CD4-positive, alpha-beta T cell treated with Interleukin-21 for 1 hour (primary cell): ENCODE measurements around the gene ZNF84.

Experiments used
- DNase-seq: peaks from one replicate; pipeline ENCODE4 v3.0.0-alpha.2; 2020

The ZNF84 gene

DNA sequence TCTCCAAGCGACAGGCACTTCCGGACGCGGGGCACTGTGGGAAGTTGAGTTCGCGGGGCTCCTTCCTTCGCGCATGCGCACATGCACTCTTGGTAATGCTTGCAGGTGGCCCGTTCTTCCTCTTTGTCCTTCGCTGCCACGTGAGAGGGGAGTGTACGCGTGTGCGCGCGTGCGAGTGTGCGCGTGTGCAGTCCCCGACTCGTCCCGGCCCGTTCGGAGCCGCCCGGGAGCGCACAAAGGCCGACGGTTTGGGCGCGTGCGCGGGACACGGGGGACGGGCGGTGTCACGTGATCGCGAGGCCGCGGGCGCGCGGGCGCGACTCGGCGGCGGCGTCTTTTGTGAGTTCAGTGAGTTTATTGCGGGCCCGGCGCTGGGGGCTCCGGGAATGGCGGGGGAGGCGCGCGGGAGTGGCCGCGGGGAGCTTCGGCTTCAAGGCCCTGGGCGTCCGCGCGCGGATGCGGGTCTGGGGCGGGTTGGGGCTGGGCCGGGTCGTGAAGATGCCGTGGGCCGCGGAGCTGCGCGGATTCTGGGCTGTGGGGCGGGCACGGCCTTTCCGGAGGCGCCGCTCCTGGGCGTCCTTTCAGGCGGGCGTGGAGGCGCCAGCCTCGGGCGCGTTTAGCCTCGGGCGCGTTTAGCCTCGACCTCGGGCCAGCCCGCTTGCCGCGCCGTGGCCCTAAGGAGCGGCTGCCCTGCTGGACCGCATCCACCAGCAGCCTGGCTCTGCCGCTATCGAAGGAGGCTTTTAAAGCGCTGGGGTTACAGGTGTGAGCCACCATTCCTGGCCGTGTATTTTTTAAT, at the start of gene ZNF84:
ZNF84 (plus strand) TSS at position 303 of the 799 bp plus-strand sequence. CDS start 3,959 bp downstream, outside the sequence.
- DNase-seq, result peak; percentile 97

DNA sequence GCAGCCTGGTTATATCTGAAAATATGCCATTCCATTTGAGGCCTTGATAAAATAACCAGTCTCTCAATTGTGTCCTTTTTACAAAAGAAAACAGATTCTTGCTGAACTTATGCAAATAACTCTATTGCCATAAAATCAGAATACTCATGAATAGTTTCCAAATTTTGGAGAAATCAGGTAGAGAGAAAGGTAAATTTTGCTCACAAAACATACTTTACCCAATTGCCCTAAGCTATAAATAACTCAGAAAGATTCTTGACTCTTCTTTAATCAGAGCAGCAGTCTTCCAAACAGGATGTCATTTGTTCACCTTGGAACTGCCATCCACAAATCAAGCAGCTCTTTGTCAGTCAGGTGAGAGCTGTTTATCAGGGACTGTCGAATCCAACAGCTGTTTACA, 38.6 kb upstream of the ZNF84 start:
- no peak for DNase-seq

DNA sequence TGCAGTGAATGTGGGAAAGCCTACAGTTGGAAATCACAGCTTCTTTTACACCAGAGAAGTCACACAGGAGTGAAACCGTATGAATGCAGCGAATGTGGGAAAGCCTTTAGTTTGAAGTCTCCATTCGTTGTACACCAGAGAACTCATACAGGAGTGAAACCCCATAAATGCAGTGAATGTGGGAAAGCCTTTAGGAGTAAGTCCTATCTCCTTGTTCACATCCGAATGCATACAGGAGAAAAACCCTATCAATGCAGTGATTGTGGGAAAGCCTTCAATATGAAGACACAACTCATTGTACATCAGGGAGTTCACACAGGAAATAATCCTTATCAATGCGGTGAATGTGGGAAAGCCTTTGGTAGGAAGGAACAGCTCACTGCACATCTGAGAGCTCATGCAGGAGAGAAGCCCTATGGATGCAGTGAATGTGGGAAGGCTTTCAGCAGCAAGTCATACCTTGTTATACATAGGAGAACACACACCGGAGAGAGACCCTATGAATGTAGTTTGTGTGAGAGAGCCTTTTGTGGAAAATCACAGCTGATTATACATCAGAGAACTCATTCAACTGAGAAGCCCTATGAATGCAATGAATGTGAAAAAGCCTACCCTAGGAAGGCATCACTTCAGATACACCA, 26.5 kb upstream of the ZNF84 start:
- DNase-seq, result no peak

DNA sequence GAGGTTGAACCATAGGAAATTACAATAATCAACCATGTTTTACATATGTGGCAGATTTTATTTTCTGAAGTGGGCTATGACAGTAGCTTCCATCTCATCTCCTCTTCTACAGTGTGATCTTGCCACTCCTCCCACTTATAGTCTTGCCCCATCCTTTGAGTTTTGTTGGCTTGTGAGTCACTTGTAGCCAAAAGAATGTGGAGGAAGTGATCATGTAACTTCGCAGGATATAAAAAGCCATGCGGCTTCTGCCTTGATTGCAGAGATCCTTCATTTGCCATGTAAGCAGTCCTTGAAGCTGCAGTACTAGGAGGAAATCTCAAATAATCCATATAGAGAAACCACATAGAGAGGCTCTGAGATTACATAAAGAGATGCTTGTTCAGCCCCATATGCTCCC, 13.7 kb upstream of the ZNF84 start:
- DNase-seq, result no peak

GRCh38 chr12:133026996-133027395, 10.3 kb upstream of the ZNF84 start:
- DNase-seq, result no peak

GRCh38 chr12:133038118-133038709, 905 bp downstream of the ZNF84 start:
- no peak for DNase-seq

DNA sequence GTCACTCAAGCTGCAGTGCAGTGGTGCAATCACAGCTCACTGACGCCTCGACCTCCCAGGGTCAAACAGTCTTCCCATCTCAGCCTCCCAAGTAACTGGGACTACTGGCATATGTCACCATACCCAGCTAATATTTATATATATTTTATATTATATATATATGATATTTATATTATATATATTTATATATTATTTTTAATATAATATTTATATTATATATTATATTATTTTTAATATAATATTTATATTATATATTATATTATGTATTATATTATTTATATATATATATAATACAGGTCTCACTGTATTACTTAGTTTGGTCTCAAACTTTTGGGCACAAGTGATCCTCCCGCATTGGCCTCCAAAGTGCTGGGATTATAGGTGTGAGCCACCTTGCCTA, 9.4 kb downstream of the ZNF84 start:
- no peak for DNase-seq

DNA sequence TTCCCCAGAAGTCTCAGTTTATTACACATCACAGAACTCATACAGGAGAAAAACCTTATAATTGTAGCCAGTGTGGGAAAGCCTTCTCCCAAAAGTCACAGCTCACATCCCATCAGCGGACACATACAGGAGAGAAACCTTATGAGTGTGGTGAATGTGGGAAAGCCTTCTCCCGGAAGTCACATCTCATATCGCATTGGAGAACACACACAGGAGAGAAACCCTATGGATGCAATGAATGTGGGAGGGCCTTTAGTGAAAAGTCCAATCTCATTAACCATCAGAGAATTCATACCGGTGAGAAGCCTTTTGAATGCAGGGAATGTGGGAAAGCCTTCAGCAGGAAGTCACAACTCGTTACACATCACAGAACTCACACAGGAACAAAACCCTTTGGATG, 20.1 kb downstream of the ZNF84 start:
- no peak for DNase-seq

DNA sequence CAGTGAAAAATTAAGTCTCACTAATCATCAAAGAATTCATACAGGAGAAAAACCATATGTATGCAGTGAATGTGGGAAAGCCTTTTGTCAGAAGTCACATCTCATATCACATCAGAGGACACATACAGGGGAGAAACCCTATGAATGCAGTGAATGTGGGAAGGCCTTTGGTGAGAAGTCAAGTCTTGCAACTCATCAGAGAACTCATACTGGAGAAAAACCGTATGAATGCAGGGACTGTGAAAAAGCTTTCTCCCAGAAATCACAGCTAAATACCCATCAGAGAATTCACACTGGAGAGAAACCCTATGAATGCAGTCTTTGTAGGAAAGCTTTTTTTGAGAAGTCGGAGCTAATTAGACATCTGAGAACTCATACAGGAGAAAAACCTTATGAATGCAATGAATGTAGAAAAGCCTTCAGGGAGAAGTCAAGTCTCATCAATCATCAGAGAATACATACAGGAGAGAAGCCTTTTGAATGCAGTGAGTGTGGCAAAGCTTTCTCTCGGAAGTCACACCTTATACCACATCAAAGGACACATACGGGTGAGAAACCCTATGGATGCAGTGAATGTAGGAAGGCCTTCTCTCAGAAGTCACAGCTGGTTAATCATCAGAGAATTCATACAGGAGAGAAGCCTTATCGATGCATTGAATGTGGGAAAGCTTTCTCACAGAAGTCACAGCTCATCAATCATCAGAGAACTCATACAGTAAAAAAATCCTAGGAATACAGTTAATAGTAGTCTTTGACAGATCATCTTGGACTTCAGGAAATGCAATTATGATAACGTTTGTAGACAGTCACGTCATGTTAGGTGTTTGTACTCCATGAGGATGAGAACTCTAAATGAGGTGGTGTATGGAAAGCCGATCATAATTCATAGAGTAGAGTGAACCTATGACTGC, 21.1 kb downstream of the ZNF84 start:
- no peak for DNase-seq

- no peak for DNase-seq
These were observed 24.6 kb downstream of the ZNF84 start for GRCh38 chr12:133061954-133062353.

GRCh38 chr12:133063556-133063955, 26.2 kb downstream of the ZNF84 start:
- no peak for DNase-seq

- no peak for DNase-seq
These were observed 36.5 kb downstream of the ZNF84 start for GRCh38 chr12:133073836-133074235.

DNA sequence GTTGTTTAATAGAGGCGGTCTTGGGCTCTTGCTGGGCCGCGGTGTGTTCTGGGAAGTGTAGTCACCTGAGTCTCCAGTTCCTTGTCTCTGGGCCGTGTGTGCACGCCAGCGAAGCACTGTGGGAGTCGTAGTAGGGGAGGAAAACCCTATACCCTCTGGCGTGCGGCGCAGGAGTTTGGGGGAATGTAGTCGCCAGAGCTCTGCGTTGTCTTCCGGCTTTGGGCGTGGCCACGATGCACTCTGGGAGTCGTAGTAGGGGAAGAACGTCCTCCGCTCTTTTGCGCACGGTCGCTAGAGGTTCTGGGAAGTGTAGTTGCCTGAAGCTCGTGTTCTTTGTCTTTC, 42.7 kb downstream of the ZNF84 start:
- peak; percentile 98 for DNase-seq

DNA sequence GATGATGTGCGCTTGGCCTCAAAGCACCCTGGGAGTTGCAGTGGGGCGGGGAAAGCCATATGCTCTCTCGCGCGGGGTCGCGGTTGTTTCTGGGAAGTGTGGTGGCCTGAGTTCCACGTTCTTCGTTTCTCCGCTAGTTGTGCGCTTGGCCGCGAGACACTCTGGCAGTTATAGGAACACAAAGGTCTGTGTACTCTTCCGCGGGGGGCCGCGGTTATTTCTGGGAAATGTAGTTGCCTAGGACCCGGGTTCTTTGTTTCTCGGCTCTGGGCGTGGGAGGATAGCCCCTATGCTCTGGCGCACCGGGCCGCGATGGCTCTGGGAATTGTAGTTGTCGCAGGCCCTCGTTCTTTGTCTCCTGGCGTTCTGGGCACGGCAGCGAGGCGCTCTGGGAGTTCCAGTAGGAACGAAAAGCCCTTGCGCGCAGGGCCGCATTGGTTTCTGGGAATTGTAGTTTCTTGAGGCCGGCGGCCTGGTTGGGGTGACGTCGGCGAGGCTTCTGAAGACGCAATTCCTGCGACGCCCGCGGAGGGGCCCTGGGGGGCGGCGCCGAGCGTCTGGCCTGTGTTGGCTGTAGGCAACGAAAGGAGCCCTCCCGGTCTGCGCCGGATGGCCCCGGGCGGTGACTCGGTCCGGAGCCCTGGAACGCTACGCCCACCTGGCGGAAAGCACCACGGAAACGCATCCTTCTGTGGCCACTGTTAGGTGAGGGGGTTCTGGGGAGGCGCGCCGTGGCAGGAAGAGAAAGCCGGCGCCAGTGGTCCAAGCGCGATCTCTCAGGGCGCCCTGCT, 43.3 kb downstream of the ZNF84 start, which contains the start of gene ZNF140:
ZNF140 (plus strand) TSS at position 556 of the 791 bp plus-strand sequence. CDS start 398 bp downstream, outside the sequence.
- peak; percentile 98 for DNase-seq

DNA sequence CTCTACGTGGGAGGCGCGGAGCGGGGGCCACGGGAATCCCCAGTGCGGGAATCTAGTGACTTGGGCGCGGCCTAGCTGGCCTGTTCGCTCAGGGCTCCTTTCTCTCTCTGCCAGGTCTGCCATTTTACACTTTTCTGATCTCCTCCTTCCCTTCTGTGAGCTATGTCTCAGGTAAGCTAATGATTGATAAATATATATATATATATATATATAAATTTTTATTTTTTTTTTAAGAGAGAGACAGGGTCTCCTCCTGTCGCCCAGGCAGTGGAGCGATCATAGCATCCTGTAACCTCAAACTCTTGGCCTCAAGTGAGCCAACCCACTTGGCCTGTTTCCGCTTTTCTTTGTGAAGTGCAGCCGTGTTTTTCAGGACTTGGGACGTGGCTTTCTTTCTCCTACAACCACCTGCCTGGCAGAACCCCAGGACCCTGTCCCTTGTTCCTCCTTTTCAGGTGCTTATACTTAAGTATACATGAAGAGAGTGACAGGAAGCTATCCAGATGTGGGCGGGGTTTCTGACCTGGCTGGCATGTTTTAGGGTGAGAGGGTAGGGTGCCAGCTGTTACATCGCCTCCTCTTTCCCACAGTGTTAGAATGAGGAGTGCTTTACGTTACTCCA, 44.0 kb downstream of the ZNF84 start:
- DNase-seq, result no peak

- DNase-seq, result no peak
These were observed 46.0 kb downstream of the ZNF84 start for GRCh38 chr12:133083345-133083744.

DNA sequence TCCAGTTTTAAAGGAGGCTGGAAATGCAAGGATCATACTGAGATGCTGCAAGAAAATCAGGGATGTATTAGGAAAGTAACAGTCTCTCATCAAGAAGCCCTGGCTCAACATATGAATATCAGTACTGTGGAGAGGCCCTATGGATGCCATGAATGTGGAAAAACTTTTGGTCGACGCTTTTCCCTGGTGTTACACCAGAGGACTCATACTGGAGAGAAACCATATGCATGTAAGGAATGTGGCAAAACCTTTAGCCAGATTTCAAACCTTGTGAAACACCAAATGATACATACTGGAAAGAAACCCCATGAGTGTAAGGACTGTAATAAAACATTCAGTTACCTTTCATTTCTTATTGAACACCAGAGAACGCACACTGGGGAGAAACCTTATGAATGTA, 68.3 kb downstream of the ZNF84 start:
- DNase-seq, result no peak

DNA sequence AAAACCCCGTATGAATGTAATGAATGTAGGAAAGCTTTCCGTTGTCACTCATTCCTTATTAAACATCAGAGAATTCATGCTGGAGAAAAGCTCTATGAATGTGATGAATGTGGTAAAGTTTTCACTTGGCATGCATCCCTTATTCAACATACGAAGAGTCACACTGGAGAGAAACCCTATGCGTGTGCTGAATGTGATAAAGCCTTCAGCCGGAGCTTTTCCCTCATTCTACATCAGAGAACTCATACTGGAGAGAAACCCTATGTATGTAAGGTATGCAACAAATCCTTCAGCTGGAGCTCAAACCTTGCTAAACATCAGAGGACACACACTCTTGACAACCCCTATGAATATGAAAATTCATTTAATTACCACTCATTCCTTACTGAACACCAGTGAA, 68.9 kb downstream of the ZNF84 start:
- no peak for DNase-seq

DNA sequence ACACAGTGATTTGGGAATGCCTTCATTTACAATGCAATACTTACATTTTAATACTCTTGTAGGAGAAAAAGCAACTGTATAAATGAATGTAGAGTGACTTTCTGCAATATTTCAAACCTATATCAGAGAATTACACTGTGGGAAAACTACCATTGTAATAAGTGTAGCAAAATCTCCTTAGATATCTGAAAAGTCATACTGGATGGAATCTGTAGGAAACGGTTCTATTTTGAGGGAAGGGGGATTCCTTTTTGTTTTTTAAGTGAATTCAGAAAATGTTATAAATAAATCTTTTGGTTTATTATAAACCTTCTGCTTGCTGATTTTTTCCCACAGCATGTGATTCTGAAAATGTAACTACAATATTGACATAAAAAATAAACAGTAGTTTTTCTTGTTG, 69.8 kb downstream of the ZNF84 start:
- no peak for DNase-seq

GRCh38 chr12:133108150-133108549, 70.8 kb downstream of the ZNF84 start:
- no peak for DNase-seq
